BJ (cell line): ENCODE measurements around the gene BECN2. TPM values are rescaled to one million over a fixed set of nuclear protein-coding genes. Genes with fewer than 3 reads are reported as not detected.

ENCODE experiments used
- CTCF ChIA-PET: fragments of 350-600 bp; formaldehyde crosslinking; extraction: SDS; loops from one replicate; lab custom pipeline; 2021; ENCODE audit warnings: antibody characterized with exemption, inconsistent platforms; lab: Yijun Ruan, JAX
- POLR2A ChIA-PET: fragments of 300-600 bp; sonication (Branson Sonifier 250); formaldehyde crosslinking; extraction: SDS; loops from one replicate; lab custom pipeline; 2021; ENCODE audit warnings: antibody characterized with exemption; lab: Charles Lee
- DNase-seq: peaks from one replicate; pipeline ENCODE4 v3.0.0-alpha.2; 2011; ENCODE audit warnings: low read depth
- H3K27me3 ChIP-seq: 2 replicates; pipeline ENCODE4 v1.6.0; 2011; ENCODE audit warnings: low read length; ENCODE audit not compliant: control insufficient read depth, insufficient read depth
- H3K36me3 ChIP-seq: 2 replicates; pipeline ENCODE4 v1.5.1; 2011; ENCODE audit warnings: low read length; ENCODE audit not compliant: control insufficient read depth, insufficient read depth
- H3K4me3 ChIP-seq: 2 replicates; pipeline ENCODE4 v1.5.1; 2011; ENCODE audit warnings: low read depth, mild to moderate bottlenecking, control low read depth, low read length
- CTCF ChIP-seq: IDR thresholded peaks from 2 replicates; pipeline ENCODE4 v1.5.1; 2011; ENCODE audit warnings: low read depth, mild to moderate bottlenecking, control low read depth, inconsistent platforms, low read length, moderate library complexity; ENCODE audit not compliant: insufficient read depth
- polyA plus RNA-seq: library from polyadenylated mRNA; depleted of rRNA; stranded (reverse); fragments of >200 nt; gene quantifications from 2 replicates; pipeline ENCODE4 v1.2.3, GENCODE V29; 2011

BECN2 gene
- polyA plus RNA-seq, 1 experiment = not detected

GRCh38 chr1:241999026-241999425 is 41.5 kb downstream of the BECN2 start, which contains the start of gene MAP1LC3C:
Gene MAP1LC3C (minus strand): TSS chr1:241999098. CDS start chr1:241999008, 90 bp downstream.
- Histone ChIP-seq H3K4me3 (peak within 1 kb of the TSS; percentile 32), H3K27me3 (no peaks in the 10 kb centered on the region), H3K36me3 (no peaks in the 10 kb centered on the region)
- TF ChIP-seq CTCF = no peak
- ChIA-PET POLR2A (no interaction called here), CTCF (interaction anchor here (0.6 to 4.5 kb wide), 22 partner anchors 9 to 393 kb away, joined by 3 to 61 read pairs (median 4); partner anchors contain the start of gene EXO1)
- DNase-seq = no peak

GRCh38 chr1:242000434-242000833 is 42.9 kb downstream of the BECN2 start:
- no peak for TF ChIP-seq CTCF
- no peaks in the 10 kb centered on the region for H3K27me3 ChIP-seq

GRCh38 chr1:242002072-242002471 is 44.5 kb downstream of the BECN2 start:
- CTCF ChIA-PET = interaction anchor here (0.8 to 2.2 kb wide), 4 partner anchors 10 to 154 kb away, joined by 3 to 6 read pairs (median 5); no protein-coding TSS in a partner anchor
- no peak for DNase-seq

More at GRCh38 chr1:242000434-242000833, 42.9 kb downstream of the BECN2 start:
- CTCF ChIA-PET = interaction anchor here (1.5 to 4.5 kb wide), 4 partner anchors 13 to 102 kb away, joined by 6 to 61 read pairs (median 10); no protein-coding TSS in a partner anchor
- H3K36me3 ChIP-seq = no peaks in the 10 kb centered on the region
- DNase-seq = no peak
- no peak overlapping the region for H3K4me3 ChIP-seq
- POLR2A ChIA-PET = no interaction called here

GRCh38 chr1:242002510-242002909 is 44.9 kb downstream of the BECN2 start:
- POLR2A ChIA-PET = no interaction called here
- no peak for DNase-seq
- CTCF ChIA-PET = interaction anchor here (0.8 kb wide), 1 partner anchor 155 kb away, joined by 4 read pairs; no protein-coding TSS in a partner anchor
- H3K27me3 ChIP-seq = no peaks in the 10 kb centered on the region
- no peak overlapping the region for H3K4me3 ChIP-seq
- H3K36me3 ChIP-seq = no peaks in the 10 kb centered on the region
- TF ChIP-seq CTCF = no peak

More at GRCh38 chr1:242002072-242002471, 44.5 kb downstream of the BECN2 start:
- no peak for TF ChIP-seq CTCF
- no peaks in the 10 kb centered on the region for H3K27me3 ChIP-seq
- POLR2A ChIA-PET = no interaction called here
- H3K4me3 ChIP-seq = no peak overlapping the region
- H3K36me3 ChIP-seq = no peaks in the 10 kb centered on the region

- POLR2A ChIA-PET = interaction anchor here (0.6 kb wide), 1 partner anchor 101 kb away, joined by 3 read pairs; no protein-coding TSS in a partner anchor
- no peak for TF ChIP-seq CTCF
- CTCF ChIA-PET = interaction anchor here (0.6 to 1.2 kb wide), 2 partner anchors 17 to 109 kb away, joined by 3 read pairs; no protein-coding TSS in a partner anchor
- no peak for DNase-seq
- no peaks in the 10 kb centered on the region for H3K36me3 ChIP-seq
- no peaks in the 10 kb centered on the region for H3K27me3 ChIP-seq
- H3K4me3 ChIP-seq = no peak overlapping the region
Measured at GRCh38 chr1:242004751-242005495, 47.4 kb downstream of the BECN2 start.
